Measurements from ENCODE around the gene DYRK1B. TPM values are rescaled to one million over a fixed set of nuclear protein-coding genes. Genes with fewer than 3 reads are reported as not detected.

Gene DYRK1B
- total RNA-seq, 1 experiment from 2014 or later = 39.5 TPM

DNA sequence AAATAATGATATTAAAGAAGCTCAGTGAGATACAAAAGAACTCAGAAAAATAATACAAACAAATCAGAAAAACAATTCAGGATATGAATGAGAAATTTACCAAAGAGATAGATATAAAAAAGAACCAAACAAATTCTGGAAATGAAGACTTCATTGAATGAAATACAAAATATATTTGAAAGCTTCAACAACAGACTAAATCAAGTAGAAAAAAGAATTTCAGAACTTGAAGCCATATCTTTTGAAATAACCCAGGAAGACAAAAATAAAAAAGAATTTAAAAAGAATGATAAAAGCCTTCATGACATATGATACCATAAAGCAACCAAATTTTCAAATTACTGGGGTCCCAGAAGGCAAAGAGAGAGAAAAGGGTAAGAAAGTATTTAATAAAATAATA is 45.7 kb downstream of the DYRK1B start:
- intact Hi-C loops (cut with micrococcal nuclease; ENCODE audit: unreplicated experiment) = no loop called here
- BruUV-seq (replicated peaks) = no TSS peak
- H3K27ac ChIP-seq = no peak overlapping the region
- no peak for DNase-seq
- H3K9me3 ChIP-seq (ENCODE audit: insufficient read depth, low read depth) = no peaks in the 10 kb centered on the region
- no peaks in the 10 kb centered on the region for H3F3A ChIP-seq (ENCODE audit: insufficient read depth, low read depth)
- no peaks in the 10 kb centered on the region for H3K36me3 ChIP-seq (ENCODE audit: low read depth)
- no peaks in the 10 kb centered on the region for H3K4me1 ChIP-seq (replicated peaks; ENCODE audit: insufficient read depth)
- H3K4me2 ChIP-seq = no peak overlapping the region
- H4K20me1 ChIP-seq (ENCODE audit: insufficient read depth) = no peaks in the 10 kb centered on the region
- no peaks in the 10 kb centered on the region for H3K79me2 ChIP-seq (ENCODE audit: low read depth)
- no peak overlapping the region for H2AFZ ChIP-seq
- peaks cover 42% of the 10 kb centered on the region for H3K27me3 ChIP-seq (ENCODE audit: insufficient read depth, low read depth)
- POLR2A ChIA-PET (ENCODE audit: unreplicated experiment) = no interaction called here
- no peaks in the 10 kb centered on the region for H3K9me2 ChIP-seq (ENCODE audit: insufficient read depth)
- CTCF ChIA-PET = no interaction called here
- no peak overlapping the region for H3K4me3 ChIP-seq
- no peak for TF ChIP-seq EZH2 (IDR thresholded peaks at IDR 0.05; ENCODE audit: low read depth)
- TF ChIP-seq, protein P1, sequence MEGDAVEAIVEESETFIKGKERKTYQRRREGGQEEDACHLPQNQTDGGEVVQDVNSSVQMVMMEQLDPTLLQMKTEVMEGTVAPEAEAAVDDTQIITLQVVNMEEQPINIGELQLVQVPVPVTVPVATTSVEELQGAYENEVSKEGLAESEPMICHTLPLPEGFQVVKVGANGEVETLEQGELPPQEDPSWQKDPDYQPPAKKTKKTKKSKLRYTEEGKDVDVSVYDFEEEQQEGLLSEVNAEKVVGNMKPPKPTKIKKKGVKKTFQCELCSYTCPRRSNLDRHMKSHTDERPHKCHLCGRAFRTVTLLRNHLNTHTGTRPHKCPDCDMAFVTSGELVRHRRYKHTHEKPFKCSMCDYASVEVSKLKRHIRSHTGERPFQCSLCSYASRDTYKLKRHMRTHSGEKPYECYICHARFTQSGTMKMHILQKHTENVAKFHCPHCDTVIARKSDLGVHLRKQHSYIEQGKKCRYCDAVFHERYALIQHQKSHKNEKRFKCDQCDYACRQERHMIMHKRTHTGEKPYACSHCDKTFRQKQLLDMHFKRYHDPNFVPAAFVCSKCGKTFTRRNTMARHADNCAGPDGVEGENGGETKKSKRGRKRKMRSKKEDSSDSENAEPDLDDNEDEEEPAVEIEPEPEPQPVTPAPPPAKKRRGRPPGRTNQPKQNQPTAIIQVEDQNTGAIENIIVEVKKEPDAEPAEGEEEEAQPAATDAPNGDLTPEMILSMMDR (conservative IDR thresholded peaks at IDR 0.05) = no peak

DNA sequence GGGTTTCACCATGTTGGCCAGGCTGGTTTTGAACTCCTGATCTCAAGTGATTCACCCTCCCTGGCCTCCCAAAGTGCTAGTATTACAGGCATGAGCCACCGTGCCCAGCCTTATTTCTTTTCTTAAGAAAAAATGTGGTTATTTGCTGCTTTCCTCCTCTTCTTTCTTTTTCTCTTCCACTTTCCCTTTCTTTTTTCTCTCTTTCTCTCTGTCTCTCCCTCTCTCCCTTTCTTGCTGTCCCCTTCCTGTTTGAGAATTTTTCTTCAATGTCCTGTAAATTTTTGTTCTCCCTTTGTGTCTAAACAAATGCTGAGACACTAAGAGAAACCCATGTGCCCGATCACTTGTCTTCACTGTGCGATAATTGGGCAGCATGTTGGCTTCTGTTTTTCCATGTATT is 53.1 kb downstream of the DYRK1B start:
- no peaks in the 10 kb centered on the region for H4K20me1 ChIP-seq (ENCODE audit: insufficient read depth)
- H3K4me3 ChIP-seq = no peak overlapping the region
- no peak overlapping the region for H2AFZ ChIP-seq
- no peak overlapping the region for H3K4me2 ChIP-seq
- no peaks in the 10 kb centered on the region for H3K4me1 ChIP-seq (replicated peaks; ENCODE audit: insufficient read depth)
- no TSS peak for BruUV-seq (replicated peaks)
- H3K79me2 ChIP-seq (ENCODE audit: low read depth) = no peaks in the 10 kb centered on the region
- no peaks in the 10 kb centered on the region for H3K9me2 ChIP-seq (ENCODE audit: insufficient read depth)
- TF ChIP-seq, protein P1 (conservative IDR thresholded peaks at IDR 0.05) = no peak
- TF ChIP-seq EZH2 (IDR thresholded peaks at IDR 0.05; ENCODE audit: low read depth) = no peak
- intact Hi-C loops (cut with micrococcal nuclease; ENCODE audit: unreplicated experiment) = no loop called here
- POLR2A ChIA-PET (ENCODE audit: unreplicated experiment) = no interaction called here
- H3K27ac ChIP-seq = no peak overlapping the region
- H3F3A ChIP-seq (ENCODE audit: insufficient read depth, low read depth) = no peaks in the 10 kb centered on the region
- no peaks in the 10 kb centered on the region for H3K36me3 ChIP-seq (ENCODE audit: low read depth)
- CTCF ChIA-PET = no interaction called here
- H3K9me3 ChIP-seq (ENCODE audit: insufficient read depth, low read depth) = no peaks in the 10 kb centered on the region
- no peak for DNase-seq
- peaks cover 87% of the 10 kb centered on the region for H3K27me3 ChIP-seq (ENCODE audit: insufficient read depth, low read depth)

DNA sequence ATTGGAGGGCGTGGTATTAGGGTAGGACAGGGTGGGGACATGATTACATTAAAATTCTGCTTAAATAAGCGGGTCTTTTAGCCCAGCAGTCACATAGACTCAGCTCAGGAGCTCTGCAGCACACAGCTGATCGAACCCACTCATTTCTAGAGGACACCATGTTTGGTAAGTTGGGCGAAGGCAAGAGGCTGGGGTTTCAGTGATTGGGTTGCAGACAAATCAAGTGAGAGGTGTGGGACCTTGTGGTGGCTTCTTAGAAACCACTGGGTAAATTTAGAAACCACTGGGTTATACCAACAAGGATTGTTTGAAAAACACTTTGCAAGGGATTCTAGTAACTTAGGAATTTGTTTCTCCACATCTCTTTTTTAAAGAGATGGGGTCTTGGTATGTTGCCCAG is 55.2 kb downstream of the DYRK1B start, which contains the start of gene LEUTX:
LEUTX (plus strand) TSS at position 92 of the 400 bp plus-strand sequence; CDS start at position 159, 67 bp downstream.
- H3K79me2 ChIP-seq (ENCODE audit: low read depth) = no peaks in the 10 kb centered on the region
- H3K9me2 ChIP-seq (ENCODE audit: insufficient read depth) = no peaks in the 10 kb centered on the region
- H3K36me3 ChIP-seq (ENCODE audit: low read depth) = no peaks in the 10 kb centered on the region
- no peak within 1 kb of the TSS for H2AFZ ChIP-seq
- no peaks in the 10 kb centered on the region for H3K4me1 ChIP-seq (replicated peaks; ENCODE audit: insufficient read depth)
- H3K4me3 ChIP-seq = no peak within 1 kb of the TSS
- CTCF ChIA-PET = no interaction called here
- no peaks in the 10 kb centered on the region for H3K9me3 ChIP-seq (ENCODE audit: insufficient read depth, low read depth)
- no peaks in the 10 kb centered on the region for H4K20me1 ChIP-seq (ENCODE audit: insufficient read depth)
- TF ChIP-seq, protein P1 (conservative IDR thresholded peaks at IDR 0.05) = no peak
- no peak for TF ChIP-seq EZH2 (IDR thresholded peaks at IDR 0.05; ENCODE audit: low read depth)
- DNase-seq = no peak
- no peak within 1 kb of the TSS for H3K4me2 ChIP-seq
- BruUV-seq (replicated peaks) = no TSS peak
- peaks cover 79% of the 10 kb centered on the region for H3K27me3 ChIP-seq (ENCODE audit: insufficient read depth, low read depth)
- POLR2A ChIA-PET (ENCODE audit: unreplicated experiment) = no interaction called here
- no peaks in the 10 kb centered on the region for H3F3A ChIP-seq (ENCODE audit: insufficient read depth, low read depth)
- H3K27ac ChIP-seq = no peak within 1 kb of the TSS
- intact Hi-C loops (cut with micrococcal nuclease; ENCODE audit: unreplicated experiment) = no loop called here

Small RNA genes lying within 50 kb of the gene (microRNA-seq; reads per million reads assigned to microRNA genes)
- not detected for gene MIR6719 (ENCODE audit: borderline number of aligned reads, borderline replicate concordance)

Other genes with a start within 250 kb of the DYRK1B start
- not detected in 2 replicates for gene LGALS13, start 231.6 kb downstream of the DYRK1B start, total RNA-seq (2021)
- gene LGALS16, start 178.2 kb downstream of the DYRK1B start, total RNA-seq (2021) = not detected in 2 replicates
- gene LGALS14, start 129.7 kb downstream of the DYRK1B start, total RNA-seq (2021) = not detected in 2 replicates
- not detected in 2 replicates for gene CLC, start 96.1 kb downstream of the DYRK1B start, total RNA-seq (2021)
- gene LEUTX, start 55.3 kb downstream of the DYRK1B start, total RNA-seq (2021) = not detected in 2 replicates
- gene FBL, start 12.2 kb upstream of the DYRK1B start, total RNA-seq (2021) = 437 and 498 TPM in 2 replicates
- gene FCGBP, start 100.5 kb upstream of the DYRK1B start, total RNA-seq (2021) = 5.8 and 9.3 TPM in 2 replicates
- gene PSMC4, start 137.0 kb upstream of the DYRK1B start, total RNA-seq (2021) = 82.8 and 110 TPM in 2 replicates
- 1.9 and 3.6 TPM in 2 replicates for gene ZNF546, start 162.9 kb upstream of the DYRK1B start, total RNA-seq (2021)
- 13.1 and 20.0 TPM in 2 replicates for gene ZNF780B, start 222.1 kb upstream of the DYRK1B start, total RNA-seq (2021)

Data from PC-9 (cell line).